Left ventricle myocardium superior (tissue), 1 donor: ENCODE results near the gene KCNC3. TPM values are rescaled to one million over a fixed set of nuclear protein-coding genes. Genes with fewer than 3 reads are reported as not detected.

Source experiments
- ATAC-seq: fragments of 200-7000 bp; cut with Tn5 transposase; one replicate; pipeline ENCODE4 v1.9.1; 2020; ENCODE audit warnings: mild to moderate bottlenecking, moderate library complexity
- DNase-seq: peaks from one replicate; pipeline ENCODE4 v3.0.0-alpha.2; 2020
- intact Hi-C: fragments of 100-400 bp; cut with micrococcal nuclease; formaldehyde crosslinking; loops from one replicate; pipeline ENCODE4 v1.11.0; 2022
- long read RNA-seq: library from polyadenylated mRNA; unstranded; transcript quantifications from one replicate; pipeline ENCODE4 v2.0.0, GENCODE V29; 2021
- total RNA-seq: library from RNA; stranded (reverse); fragmentation: NEBNext Ultra II Directional; extraction: Animal tissue kit (Norgen Biotek cat#: 25700); gene quantifications from one replicate; pipeline ENCODE4 v1.2.1, GENCODE V29; 2021
- donor health status: DM: no; HTN: yes; CAD: no; lungs with severe emphysema.

The KCNC3 gene
- total RNA-seq, result 2.5 TPM
- long read RNA-seq, partial matches to known transcripts, result 0 of 4 reads
- long read RNA-seq, other reads (novel, unspliced or antisense), result 4 of 4 reads

GRCh38 chr19:50329146-50329925, at the start of gene KCNC3:
Gene KCNC3 (minus strand): TSS chr19:50329377. CDS start chr19:50329082, 295 bp downstream.
- intact Hi-C loops, result no loop called here
- DNase-seq, result peak; percentile 99
- peak; percentile 79 for ATAC-seq

GRCh38 chr19:50378863-50379236, 49.7 kb upstream of the KCNC3 start:
- DNase-seq (no peak), ATAC-seq (no peak)
- intact Hi-C loops, result no loop called here

- ATAC-seq (no peak), DNase-seq (no peak)
- intact Hi-C loops, result no loop called here
Observed at GRCh38 chr19:50378169-50378862, 49.1 kb upstream of the KCNC3 start.

- ATAC-seq (no peak), DNase-seq (no peak)
- intact Hi-C loops, result no loop called here
Observed at GRCh38 chr19:50377517-50377916, 48.3 kb upstream of the KCNC3 start.

DNA sequence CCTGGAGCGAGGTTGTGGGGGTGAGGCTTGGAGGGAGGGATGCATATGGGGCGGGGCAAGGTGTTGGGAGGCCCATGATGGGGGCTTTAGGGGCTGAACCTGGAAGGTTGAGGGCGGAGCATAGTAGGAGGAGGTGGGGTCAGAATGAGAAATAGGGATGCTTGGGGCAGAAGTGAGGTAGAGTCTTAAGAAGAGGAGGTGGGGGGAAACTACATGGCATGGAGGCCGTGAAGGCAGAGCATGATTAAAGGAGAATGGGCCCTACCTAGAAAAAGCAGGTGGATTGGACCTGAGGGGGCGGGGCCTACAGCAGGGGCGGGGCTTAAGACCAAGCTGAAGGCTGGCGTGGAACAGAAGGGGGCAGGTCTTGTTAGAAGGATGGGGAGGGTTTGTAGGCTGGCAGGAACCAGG, 47.9 kb upstream of the KCNC3 start:
- no peak for ATAC-seq
- intact Hi-C loops, result no loop called here
- no peak for DNase-seq

DNA sequence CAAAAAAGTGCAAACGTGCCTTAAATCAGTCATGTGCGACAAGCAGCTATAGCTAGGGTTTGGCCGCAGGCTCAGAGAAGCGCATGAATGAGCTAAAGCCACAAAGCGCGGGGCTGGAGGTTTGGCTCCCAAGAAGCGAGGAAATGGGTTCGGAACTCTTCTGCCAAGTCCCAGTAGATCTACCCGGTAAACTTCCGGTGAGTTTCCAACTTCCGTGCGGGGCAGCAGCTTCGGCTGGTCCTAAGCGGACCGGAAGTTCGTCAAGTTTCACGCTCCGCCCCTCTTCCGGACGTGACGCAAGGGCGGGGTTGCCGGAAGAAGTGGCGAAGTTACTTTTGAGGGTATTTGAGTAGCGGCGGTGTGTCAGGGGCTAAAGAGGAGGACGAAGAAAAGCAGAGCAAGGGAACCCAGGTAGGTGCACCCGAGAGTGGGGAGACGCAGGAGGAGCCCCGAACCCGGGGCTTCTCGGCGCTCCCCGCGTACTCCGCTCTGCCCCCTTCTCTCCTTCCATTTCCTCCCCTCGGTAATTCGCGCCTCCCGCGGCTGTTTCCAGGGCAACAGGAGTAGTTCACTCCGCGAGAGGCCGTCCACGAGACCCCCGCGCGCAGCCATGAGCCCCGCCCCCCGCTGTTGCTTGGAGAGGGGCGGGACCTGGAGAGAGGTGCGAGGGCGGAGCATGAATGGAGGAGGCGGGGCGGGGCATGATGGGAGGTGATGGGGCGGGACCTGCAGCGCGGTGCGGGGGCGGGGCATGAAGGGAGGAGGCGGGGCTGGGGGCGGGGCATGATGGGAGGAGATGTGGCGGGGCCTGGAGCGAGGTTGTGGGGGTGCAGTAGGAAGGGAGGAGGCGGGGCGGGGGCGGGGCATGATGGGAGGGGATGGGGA, 47.2 kb upstream of the KCNC3 start, which contains the start of gene NR1H2:
NR1H2 (plus strand) TSS at position 292 of the 885 bp plus-strand sequence. CDS start 1,149 bp downstream, outside the sequence.
- ATAC-seq (peak; percentile 94), DNase-seq (peak; percentile 96)
- intact Hi-C loops, result no loop called here

GRCh38 chr19:50371914-50372475, 42.8 kb upstream of the KCNC3 start:
- DNase-seq, result no peak
- no peak for ATAC-seq
- intact Hi-C loops, result no loop called here

GRCh38 chr19:50368649-50369570, 39.7 kb upstream of the KCNC3 start:
- intact Hi-C loops, result no loop called here

GRCh38 chr19:50365434-50366306, 36.5 kb upstream of the KCNC3 start, which contains the start of gene NAPSA:
Gene NAPSA (minus strand): TSS chr19:50365639. CDS start chr19:50365621, 18 bp downstream.
- DNase-seq (no peak), ATAC-seq (no peak)
- intact Hi-C loops, result no loop called here

More at GRCh38 chr19:50368649-50369570, 39.7 kb upstream of the KCNC3 start:
- peak; percentile 86 for DNase-seq
- peak; percentile 96 for ATAC-seq

DNA sequence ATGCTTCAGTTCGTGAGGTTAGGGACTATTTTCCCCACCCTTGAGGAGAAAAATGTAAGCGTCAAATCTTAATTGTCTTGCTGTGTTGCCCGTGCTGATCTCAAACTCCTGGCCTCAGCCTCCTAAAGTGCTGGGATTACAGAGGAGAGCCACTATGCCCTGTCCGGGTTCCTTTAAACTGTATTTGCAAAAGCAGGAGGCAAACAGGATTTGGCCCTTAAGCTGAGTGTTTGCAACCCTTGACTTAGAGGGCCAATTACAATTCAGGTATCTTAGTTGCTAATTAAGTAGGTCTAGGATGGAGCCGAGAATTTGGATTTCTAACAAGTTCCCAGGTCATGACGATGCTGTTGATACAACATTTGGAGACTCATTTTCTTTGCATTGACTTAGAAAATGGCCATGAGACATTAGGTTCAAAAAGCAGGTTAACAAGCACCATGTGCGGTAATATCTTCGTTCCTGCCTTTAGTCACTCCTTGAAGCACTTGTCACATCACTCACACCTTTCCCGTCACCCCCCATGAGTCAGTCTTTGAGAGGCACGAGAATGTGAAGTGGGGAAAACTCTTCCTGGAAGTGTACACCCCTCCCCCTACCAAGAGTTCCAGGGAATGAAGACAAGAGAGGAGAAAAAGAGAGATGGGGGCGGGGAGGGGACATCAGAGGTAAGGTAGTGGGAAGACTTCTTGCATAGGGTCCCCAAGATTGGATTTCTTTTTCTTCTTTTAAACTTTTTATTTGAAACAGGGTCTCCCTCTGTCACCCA, 33.7 kb upstream of the KCNC3 start:
- ATAC-seq (no peak), DNase-seq (no peak)
- intact Hi-C loops, result no loop called here

GRCh38 chr19:50362030-50362412, 32.8 kb upstream of the KCNC3 start:
- no peak for DNase-seq
- intact Hi-C loops, result no loop called here
- ATAC-seq, result no peak

GRCh38 chr19:50361290-50362029, 32.3 kb upstream of the KCNC3 start:
- intact Hi-C loops, result no loop called here
- DNase-seq (no peak), ATAC-seq (no peak)

- intact Hi-C loops, result no loop called here
- no peak for DNase-seq
- no peak for ATAC-seq
Observed at GRCh38 chr19:50359328-50359818, 30.2 kb upstream of the KCNC3 start.

DNA sequence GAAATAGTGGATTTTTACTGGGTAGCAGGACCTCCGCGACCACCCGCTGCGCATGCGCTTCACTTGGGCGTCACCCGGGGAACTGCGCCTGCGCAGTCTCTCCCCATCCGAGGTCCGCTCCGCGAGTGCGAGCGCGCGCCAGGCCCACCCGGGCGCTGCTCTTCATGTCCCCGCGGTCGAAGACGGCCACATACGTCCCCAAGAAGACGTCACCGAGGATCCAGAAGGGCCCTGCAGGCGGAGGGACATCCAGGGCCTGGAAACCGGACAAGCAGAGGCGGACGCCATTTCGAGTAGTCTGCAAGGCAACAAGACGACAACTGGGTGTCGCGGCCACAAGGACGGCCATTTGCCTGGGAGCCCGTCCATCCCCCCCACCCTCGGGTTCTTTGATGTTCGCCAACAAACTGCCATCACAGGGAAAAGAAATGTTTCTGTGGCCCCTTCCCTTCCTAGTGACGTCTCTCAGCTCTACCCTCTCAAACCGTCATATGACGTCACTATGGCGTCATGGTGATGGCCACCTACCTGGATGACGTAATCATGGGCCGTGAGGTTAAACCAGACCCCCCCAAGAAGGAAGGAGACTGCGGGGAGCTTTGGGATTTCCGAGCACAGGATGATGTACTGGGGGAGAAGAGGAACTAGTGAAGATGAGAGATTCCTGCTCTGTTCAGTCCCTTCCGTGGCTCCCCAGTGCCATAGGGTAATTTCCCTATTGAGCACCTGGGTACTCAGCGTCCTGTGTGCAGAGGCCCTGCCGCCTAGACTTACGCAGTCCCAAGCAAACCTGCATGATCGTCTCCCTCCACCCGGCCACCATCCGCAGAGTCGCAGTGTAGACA, 29.5 kb upstream of the KCNC3 start:
- ATAC-seq, result peak; percentile 77
- peak; percentile 86 for DNase-seq
- intact Hi-C loops, result no loop called here
